AG04449 (cell line): ENCODE data around the gene PEA15.

Experiments used
- CTCF ChIA-PET: fragments of 350-600 bp; formaldehyde crosslinking; extraction: SDS; loops from one replicate; lab custom pipeline; 2021; ENCODE audit warnings: antibody characterized with exemption; lab: Yijun Ruan, JAX
- POLR2A ChIA-PET: fragments of 400-600, 350-600 bp; formaldehyde crosslinking; extraction: SDS; loops from one replicate; lab custom pipeline; 2020; ENCODE audit warnings: antibody characterized with exemption, inconsistent platforms; lab: Yijun Ruan, JAX
- DNase-seq: peaks from one replicate; pipeline ENCODE4 v3.0.0-alpha.2; 2010; ENCODE audit warnings: low read depth, low spot score
- H3K4me3 ChIP-seq: 2 replicates; pipeline ENCODE4 v1.5.1; 2011; ENCODE audit warnings: low read depth, mild to moderate bottlenecking, control low read depth, low read length
- CTCF ChIP-seq: IDR thresholded peaks from one replicate; pipeline ENCODE4 v1.5.1; 2011; ENCODE audit warnings: mild to moderate bottlenecking, moderate library complexity, low read length, control low read depth, inconsistent platforms; ENCODE audit not compliant: insufficient read depth; ENCODE audit errors: missing control alignments

Gene PEA15

DNA sequence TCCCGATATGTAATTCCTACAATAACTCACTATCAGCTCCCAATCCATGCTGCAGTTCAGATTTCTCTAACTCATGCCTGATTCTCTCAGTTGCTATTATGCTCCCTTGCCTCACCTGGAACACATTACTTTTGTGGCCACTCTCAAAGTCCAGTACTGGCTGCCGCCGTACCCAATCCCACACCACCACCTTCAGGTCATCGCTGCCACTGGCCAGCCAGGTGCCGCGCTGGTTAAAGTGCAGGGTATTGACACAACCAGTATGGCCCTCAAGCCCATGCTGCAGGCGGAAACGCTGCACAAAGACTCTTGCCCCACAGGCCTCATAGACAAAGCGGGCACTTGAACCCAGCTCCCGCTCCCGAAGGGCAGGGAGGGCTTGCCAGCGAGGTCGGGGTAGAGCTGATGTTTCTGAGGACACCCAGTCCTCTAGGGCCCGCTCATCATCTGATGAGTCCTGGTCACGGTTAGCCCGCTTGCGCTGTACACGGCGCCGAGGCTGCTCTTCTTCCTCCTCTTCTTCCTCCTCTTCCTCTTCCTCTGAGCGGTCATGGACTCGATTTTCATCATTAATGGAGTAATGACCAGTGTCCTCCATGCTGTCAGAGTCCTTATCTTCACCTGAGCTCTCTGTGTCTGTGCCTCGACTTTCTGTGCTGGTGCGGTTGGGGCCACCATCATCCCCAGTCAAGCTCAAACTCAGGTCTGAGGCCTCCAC is 34.6 kb downstream of the PEA15 start:
- ChIA-PET POLR2A (interaction anchor here (0.7 to 1.9 kb wide), 3 partner anchors 13 to 19 kb away, joined by 3 to 4 read pairs (median 3); no protein-coding TSS in a partner anchor), CTCF (interaction anchor here (1.1 to 7.7 kb wide), 9 partner anchors 10 to 139 kb away, joined by 3 to 98 read pairs (median 9); no protein-coding TSS in a partner anchor)
- no peak for DNase-seq
- TF ChIP-seq CTCF, result no peak
- no peak overlapping the region for H3K4me3 ChIP-seq

- no peak for DNase-seq
- no peak for TF ChIP-seq CTCF
- ChIA-PET CTCF (interaction anchor here (0.6 to 7.7 kb wide), 10 partner anchors 7 to 142 kb away, joined by 3 to 98 read pairs (median 8); no protein-coding TSS in a partner anchor), POLR2A (interaction anchor here (0.6 kb wide), 1 partner anchor 17 kb away, joined by 4 read pairs; no protein-coding TSS in a partner anchor)
- no peak overlapping the region for H3K4me3 ChIP-seq
These were observed 38.6 kb downstream of the PEA15 start for GRCh38 chr1:160243767-160244166.

GRCh38 chr1:160244209-160244608 is 39.0 kb downstream of the PEA15 start:
- no peak for TF ChIP-seq CTCF
- ChIA-PET POLR2A (interaction anchor here (0.6 kb wide), 1 partner anchor 18 kb away, joined by 4 read pairs; no protein-coding TSS in a partner anchor), CTCF (interaction anchor here (0.6 to 7.7 kb wide), 11 partner anchors 7 to 186 kb away, joined by 3 to 98 read pairs (median 6); no protein-coding TSS in a partner anchor)
- no peak for DNase-seq
- H3K4me3 ChIP-seq, result no peak overlapping the region

DNA sequence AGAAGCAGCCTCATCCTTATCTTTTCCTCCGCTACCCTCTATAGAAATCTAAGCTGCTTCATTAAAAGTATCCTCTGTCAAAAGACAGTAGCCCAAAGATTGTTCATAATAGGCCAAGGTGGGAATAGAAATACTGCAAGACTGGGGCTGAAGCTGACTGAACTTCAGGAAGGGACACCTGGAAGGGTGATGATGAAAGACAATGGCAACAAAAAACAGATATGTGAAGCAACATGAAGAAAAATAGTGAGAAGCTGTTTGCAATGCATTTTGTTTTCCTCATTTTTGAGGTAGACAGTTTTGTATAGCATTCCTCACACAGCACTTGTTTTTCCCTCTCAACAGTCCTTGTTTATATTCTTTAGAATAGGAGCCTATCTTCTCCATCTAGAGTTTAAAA is 40.2 kb downstream of the PEA15 start:
- no peak for TF ChIP-seq CTCF
- no peak for DNase-seq
- no peak overlapping the region for H3K4me3 ChIP-seq
- ChIA-PET POLR2A (no interaction called here), CTCF (interaction anchor here (1.0 to 12.6 kb wide), 9 partner anchors 6 to 187 kb away, joined by 3 to 147 read pairs (median 8); partner anchors contain the start of genes KCNJ9 and PEX19)

- DNase-seq, result no peak
- TF ChIP-seq CTCF, result no peak
- ChIA-PET POLR2A (no interaction called here), CTCF (interaction anchor here (1.1 to 12.6 kb wide), 7 partner anchors 11 to 168 kb away, joined by 3 to 147 read pairs (median 7); partner anchors contain the start of genes CASQ1, KCNJ9 and PEX19)
- H3K4me3 ChIP-seq, result no peak overlapping the region
These were observed 41.9 kb downstream of the PEA15 start for GRCh38 chr1:160247053-160247452.

DNA sequence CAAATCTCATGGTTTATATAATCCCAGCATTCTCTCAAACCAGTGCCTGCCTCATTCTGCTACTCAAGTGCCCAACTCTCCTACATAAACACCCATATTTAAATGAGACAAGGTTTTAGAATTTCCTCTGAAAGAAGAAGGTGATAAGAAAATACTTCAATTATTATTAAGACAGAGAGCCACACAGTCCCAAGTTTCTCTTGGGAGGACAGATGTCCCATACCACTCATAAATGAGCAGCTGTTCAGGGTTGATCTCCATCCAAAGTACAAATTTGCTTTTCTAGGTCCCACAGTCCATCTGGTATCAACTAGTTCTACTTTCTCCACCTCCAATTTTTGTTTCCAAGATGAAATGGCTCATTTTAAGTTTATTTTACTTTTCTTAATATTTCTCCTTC is 45.8 kb downstream of the PEA15 start:
- TF ChIP-seq CTCF, result no peak
- no peak for DNase-seq
- CTCF ChIA-PET, result interaction anchor here (0.6 to 12.6 kb wide), 27 partner anchors 10 to 220 kb away, joined by 3 to 171 read pairs (median 14); partner anchors contain the start of genes CASQ1, DCAF8, IGSF8 and KCNJ9
- POLR2A ChIA-PET, result no interaction called here
- H3K4me3 ChIP-seq, result no peak overlapping the region
